NCI-H1105 (cell line): ENCODE measurements around the gene PCGF6.

ENCODE experiments used
- DNase-seq: peaks from one replicate; lab custom pipeline; 2025; lab: John Stamatoyannopoulos, UW

Gene PCGF6

DNA sequence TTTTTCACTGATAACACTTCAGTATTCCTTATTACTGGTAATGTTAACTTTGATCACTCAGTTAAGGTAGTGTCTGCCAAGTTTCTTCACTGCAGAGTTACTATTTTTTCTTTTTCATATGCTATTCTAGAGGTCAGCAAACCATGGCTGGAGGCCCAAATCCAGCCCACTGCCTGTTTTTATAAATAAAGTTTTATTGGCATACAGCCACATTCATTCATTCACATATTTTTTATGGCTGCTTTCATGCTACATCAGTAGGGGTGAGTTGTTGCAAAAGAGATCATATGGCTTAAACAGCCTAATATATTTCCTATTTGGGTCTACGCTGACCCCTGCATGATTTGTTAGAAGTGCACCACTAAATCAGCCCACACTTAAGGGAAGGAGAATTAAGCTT is 94.3 kb downstream of the PCGF6 start:
- DNase-seq = no peak

- DNase-seq = no peak
Observed at GRCh38 chr10:103254538-103255325, 96.2 kb downstream of the PCGF6 start.

DNA sequence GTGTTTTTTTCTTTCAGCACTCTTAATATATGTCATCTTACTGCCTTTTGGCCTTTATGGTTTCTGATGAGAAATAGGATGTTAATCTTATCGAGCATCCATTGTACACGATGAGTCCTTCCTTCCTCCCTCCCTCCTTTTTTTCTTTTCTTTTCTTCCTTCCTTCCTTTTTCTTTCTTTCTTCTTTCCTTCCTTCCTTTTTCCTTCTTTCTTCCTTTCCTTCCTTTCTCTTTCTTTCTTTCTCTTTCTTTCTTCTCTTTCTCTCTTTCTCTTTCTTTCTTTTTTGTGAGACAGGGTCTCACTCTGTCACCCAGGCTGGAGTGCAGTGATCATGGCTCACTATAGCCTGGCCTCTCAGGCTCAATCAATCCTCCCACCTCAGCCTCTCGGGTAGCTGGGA is 96.8 kb downstream of the PCGF6 start:
- DNase-seq = no peak
